H9 (cell line): ENCODE data around the gene CERS6. TPM values are rescaled to one million over a fixed set of nuclear protein-coding genes. Genes with fewer than 3 reads are reported as not detected.

Experiments
- DNase-seq: peaks from one replicate; pipeline ENCODE4 v3.0.0-alpha.2; 2017
- H2AFZ ChIP-seq: one replicate; pipeline ENCODE4 v1.6.1; 2013; ENCODE audit warnings: mild to moderate bottlenecking, low read length, control low read depth, moderate library complexity
- H2AK5ac ChIP-seq: 2 replicates; pipeline ENCODE4 v1.6.1; 2013; ENCODE audit warnings: low read length, control low read depth, mixed read lengths; ENCODE audit not compliant: insufficient read length
- H2BK120ac ChIP-seq: one replicate; pipeline ENCODE4 v1.6.1; 2013; ENCODE audit warnings: low read depth, mild to moderate bottlenecking, low read length, control low read depth, inconsistent platforms; ENCODE audit not compliant: poor library complexity, severe bottlenecking
- H2BK12ac ChIP-seq: 2 replicates; pipeline ENCODE4 v1.6.1; 2013; ENCODE audit warnings: low read length, control low read depth, mixed read lengths, low read depth; ENCODE audit not compliant: insufficient read length
- H2BK15ac ChIP-seq: 2 replicates; pipeline ENCODE4 v1.6.1; 2013; ENCODE audit warnings: low read depth, low read length, control low read depth
- H2BK20ac ChIP-seq: one replicate; pipeline ENCODE4 v1.6.1; 2013; ENCODE audit warnings: low read depth, mild to moderate bottlenecking, low read length, control low read depth, inconsistent platforms; ENCODE audit not compliant: poor library complexity, severe bottlenecking
- H2BK5ac ChIP-seq: 2 replicates; pipeline ENCODE4 v1.6.1; 2013; ENCODE audit warnings: low read length, control low read depth, mixed read lengths; ENCODE audit not compliant: insufficient read length
- H3K14ac ChIP-seq: 2 replicates; pipeline ENCODE4 v1.6.1; 2013; ENCODE audit warnings: low read length, control low read depth; ENCODE audit not compliant: insufficient read depth
- H3K18ac ChIP-seq: 2 replicates; pipeline ENCODE4 v1.6.1; 2013; ENCODE audit warnings: low read depth, mild to moderate bottlenecking, mixed read lengths, low read length, control low read depth; ENCODE audit not compliant: insufficient read length
- H3K23ac ChIP-seq: 2 replicates; pipeline ENCODE4 v1.6.1; 2013; ENCODE audit warnings: low read length, control low read depth, mixed read lengths, low read depth; ENCODE audit not compliant: insufficient read length
- H3K23me2 ChIP-seq: 2 replicates; pipeline ENCODE4 v1.6.1; 2013; ENCODE audit warnings: low read depth, mild to moderate bottlenecking, mixed read lengths, low read length, control low read depth; ENCODE audit not compliant: insufficient read length, poor library complexity, severe bottlenecking
- H3K27ac ChIP-seq: 2 replicates; pipeline ENCODE4 v1.5.1; 2013; ENCODE audit warnings: low read length, control low read depth, mixed read lengths, low read depth; ENCODE audit not compliant: insufficient read length
- H3K27me3 ChIP-seq: 2 replicates; pipeline ENCODE4 v1.6.1; 2013; ENCODE audit warnings: low read length, control low read depth, inconsistent platforms; ENCODE audit not compliant: insufficient read depth
- H3K4ac ChIP-seq: 2 replicates; pipeline ENCODE4 v1.6.1; 2013; ENCODE audit warnings: low read depth, mild to moderate bottlenecking, control low read depth, inconsistent platforms, low read length, moderate library complexity
- H3K4me1 ChIP-seq: 2 replicates; pipeline ENCODE4 v1.6.1; 2013; ENCODE audit warnings: low read length, control low read depth, inconsistent platforms; ENCODE audit not compliant: insufficient read depth
- H3K4me2 ChIP-seq: 2 replicates; pipeline ENCODE4 v1.6.1; 2013; ENCODE audit warnings: low read length, control low read depth, mixed read lengths; ENCODE audit not compliant: insufficient read length, insufficient read depth
- H3K56ac ChIP-seq: 2 replicates; pipeline ENCODE4 v1.6.1; 2013; ENCODE audit warnings: low read depth, mild to moderate bottlenecking, mixed read lengths, low read length, control low read depth; ENCODE audit not compliant: insufficient read length
- H3K79me1 ChIP-seq: 2 replicates; pipeline ENCODE4 v1.6.1; 2013; ENCODE audit warnings: low read depth, mild to moderate bottlenecking, moderate library complexity, low read length, control low read depth, inconsistent platforms; ENCODE audit not compliant: insufficient read depth, poor library complexity, severe bottlenecking
- H3K79me2 ChIP-seq: 2 replicates; pipeline ENCODE4 v1.6.1; 2013; ENCODE audit warnings: low read length, control low read depth, inconsistent platforms; ENCODE audit not compliant: insufficient read depth
- H3K9ac ChIP-seq: 2 replicates; pipeline ENCODE4 v1.6.1; 2013; ENCODE audit warnings: low read length, control low read depth, mixed read lengths; ENCODE audit not compliant: insufficient read length; ENCODE audit errors: extremely low read depth
- H3K9me3 ChIP-seq: one replicate; pipeline ENCODE4 v1.6.1; 2013; ENCODE audit warnings: low read depth, low read length, inconsistent platforms; ENCODE audit not compliant: control insufficient read depth
- H3T11ph ChIP-seq: one replicate; pipeline ENCODE4 v1.6.1; 2013; ENCODE audit warnings: mild to moderate bottlenecking, low read length, control low read depth, inconsistent platforms
- H4K20me1 ChIP-seq: one replicate; pipeline ENCODE4 v1.6.1; 2013; ENCODE audit not compliant: control insufficient read depth, insufficient read length, insufficient read depth
- H4K5ac ChIP-seq: 2 replicates; pipeline ENCODE4 v1.6.1; 2013; ENCODE audit warnings: low read depth, mild to moderate bottlenecking, mixed read lengths, low read length, control low read depth; ENCODE audit not compliant: insufficient read length
- H4K8ac ChIP-seq: replicated peaks from 2 replicates; pipeline ENCODE4 v1.6.1; 2013; ENCODE audit warnings: low read length, control low read depth, mixed read lengths, low read depth; ENCODE audit not compliant: insufficient read length
- H4K91ac ChIP-seq: 2 replicates; pipeline ENCODE4 v1.6.1; 2013; ENCODE audit warnings: low read depth, mild to moderate bottlenecking, moderate library complexity, mixed read lengths, low read length, control low read depth; ENCODE audit not compliant: insufficient read length
- H3K27ac Mint-ChIP-seq, 3 experiments: 2 replicates in 2 of 3; 3 replicates in 1 of 3; pipeline ENCODE4 v1.8.0; 2020 to 2021; ENCODE audit warnings: mixed read lengths in 3 of 3, mild to moderate bottlenecking in 1 of 3, moderate library complexity in 1 of 3
- H3K27me3 Mint-ChIP-seq: 2 replicates; pipeline ENCODE4 v1.8.0; 2021; ENCODE audit warnings: low read depth, mild to moderate bottlenecking, moderate library complexity, mixed read lengths
- H3K36me3 Mint-ChIP-seq, 3 experiments: 2 replicates in 2 of 3; 3 replicates in 1 of 3; pipeline ENCODE4 v1.8.0; 2020 to 2021; ENCODE audit warnings: low read depth in 3 of 3, mixed read lengths in 3 of 3; ENCODE audit not compliant: insufficient read depth in 1 of 3
- H3K4me1 Mint-ChIP-seq, 2 experiments: 2 replicates each; pipeline ENCODE4 v1.8.0; 2020; ENCODE audit warnings: mixed read lengths in 2 of 2
- H3K4me3 Mint-ChIP-seq, 2 experiments: 2 replicates in 1 of 2; 3 replicates in 1 of 2; pipeline ENCODE4 v1.8.0; 2020 to 2021; ENCODE audit warnings: mild to moderate bottlenecking in 2 of 2, mixed read lengths in 2 of 2, moderate library complexity in 1 of 2
- H3K9me3 Mint-ChIP-seq, 2 experiments: 2 replicates in 1 of 2; 3 replicates in 1 of 2; pipeline ENCODE4 v1.8.0; 2020; ENCODE audit warnings: mild to moderate bottlenecking in 2 of 2, mixed read lengths in 2 of 2, moderate library complexity in 1 of 2
- CTCF ChIP-seq: fragments of 200-600 bp; sonication (generic); conservative IDR thresholded peaks from 3 replicates; pipeline ENCODE4 v1.8.0; 2021; ENCODE audit warnings: antibody characterized with exemption, mild to moderate bottlenecking
- WGBS: extraction: QIAGEN DNeasy Blood & Tissue Kit; methylation state at CpG from one replicate; pipeline ENCODE4 v1.1.7; 2013; ENCODE audit warnings: missing lambda C conversion rate, low lambda C conversion rate, mixed read lengths; ENCODE audit not compliant: insufficient read length; ENCODE audit errors: extremely low coverage; 5-methylcytosine and 5-hydroxymethylcytosine counted together
- total RNA-seq: library from RNA; stranded (reverse); gene quantifications from 2 replicates; pipeline ENCODE4 v1.2.1, GENCODE V29; 2021

Gene CERS6
- total RNA-seq, 1 experiment from 2014 or later = 17.7 TPM

DNA sequence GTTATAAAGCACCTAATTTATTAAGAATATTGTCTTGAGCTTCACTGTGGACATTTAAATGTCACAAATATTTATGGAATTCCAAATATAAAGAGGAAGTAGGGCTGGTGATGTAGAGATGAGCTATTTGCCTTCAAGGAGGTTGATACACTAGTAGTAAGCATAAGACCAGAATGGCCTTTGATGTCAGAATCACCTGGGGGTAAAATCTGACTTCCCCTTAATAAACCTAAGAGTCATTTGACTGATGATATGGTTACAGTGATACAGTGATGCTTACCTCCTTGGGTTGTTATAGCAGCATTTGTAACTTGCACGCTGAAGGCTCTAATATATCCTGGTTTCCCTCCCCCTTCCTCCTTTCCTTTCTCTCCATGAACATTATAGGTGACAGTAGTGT is 143.7 kb downstream of the CERS6 start:
- no peak overlapping the region for H3K14ac ChIP-seq
- H3K79me1 ChIP-seq = no peaks in the 10 kb centered on the region
- Mint-ChIP-seq H3K27ac (no peak overlapping the region), H3K4me1 (peaks cover 12 to 22% of the 10 kb centered on the region in 2 experiments), H3K36me3 (peaks cover 6 to 20% (median 14%) of the 10 kb centered on the region in 3 experiments; a peak in 6 of 7 replicates), H3K4me3 (no peak overlapping the region), H3K27me3 (no peaks in the 10 kb centered on the region; the same call in 1 of the 2 replicates), H3K9me3 (peaks cover 11% of the 10 kb centered on the region in 2 experiments)
- H2BK15ac ChIP-seq = no peak overlapping the region
- no peak overlapping the region for H3K4me2 ChIP-seq
- no peak overlapping the region for H3K23ac ChIP-seq
- no peak overlapping the region for H3K9ac ChIP-seq
- no peak overlapping the region for H2BK120ac ChIP-seq
- no peak overlapping the region for H4K91ac ChIP-seq
- no peaks in the 10 kb centered on the region for H3K9me3 ChIP-seq
- H2AK5ac ChIP-seq = no peak overlapping the region
- no peak overlapping the region for H4K8ac ChIP-seq
- no peak overlapping the region for H2BK5ac ChIP-seq
- H4K5ac ChIP-seq = no peak overlapping the region
- H3K79me2 ChIP-seq = 0 out of 2 replicates have a peak, but pooled peaks cover 2% of the 10 kb centered on the region
- H2BK20ac ChIP-seq = no peak overlapping the region
- no peaks in the 10 kb centered on the region for H4K20me1 ChIP-seq
- no peaks in the 10 kb centered on the region for H3K23me2 ChIP-seq
- no peak for TF ChIP-seq CTCF
- no peak overlapping the region for H3K27ac ChIP-seq
- H3K4me1 ChIP-seq = peaks cover 4% of the 10 kb centered on the region; the same call in 1 of the 2 replicates
- H3K4ac ChIP-seq = no peak overlapping the region
- H3T11ph ChIP-seq = no peak overlapping the region
- H3K18ac ChIP-seq = no peak overlapping the region
- no peak for DNase-seq
- no peak overlapping the region for H2AFZ ChIP-seq
- H3K56ac ChIP-seq = no peak overlapping the region
- WGBS = no CpG with 5 or more reads among the region's 1 CpG
- H2BK12ac ChIP-seq = no peak overlapping the region
- H3K27me3 ChIP-seq = no peaks in the 10 kb centered on the region
